GM12878 (cell line): ENCODE data around the gene GCDH.

Experiments
- EP300 ChIP-seq, 2 experiments: fragments of 150-350 bp in 1 of 2; IDR thresholded peaks; 2 replicates each; pipeline ENCODE4 v1.6.1; 2011 to 2012; ENCODE audit warnings: low read depth in 2 of 2, low read length in 2 of 2, borderline replicate concordance in 1 of 2, improper control_type of control experiment in 1 of 2, inconsistent platforms in 1 of 2; ENCODE audit not compliant: control insufficient read depth in 1 of 2
- FOS ChIP-seq: IDR thresholded peaks from 3 replicates; pipeline ENCODE4 v1.6.1; 2011; ENCODE audit warnings: borderline replicate concordance; ENCODE audit not compliant: insufficient read length; ENCODE audit errors: extremely low read depth
- GATAD2B ChIP-seq: fragments of 450-650 bp; conservative IDR thresholded peaks from 2 replicates; pipeline ENCODE4 v1.6.1; 2017; ENCODE audit warnings: low read depth, mild to moderate bottlenecking, moderate library complexity
- JUNB ChIP-seq: IDR thresholded peaks from 2 replicates; pipeline ENCODE4 v1.6.1; 2016; ENCODE audit warnings: antibody characterized with exemption, mild to moderate bottlenecking
- TCF3 ChIP-seq: IDR thresholded peaks from 2 replicates; pipeline ENCODE4 v1.6.1; 2012; ENCODE audit warnings: low read depth, mild to moderate bottlenecking, low read length, borderline replicate concordance; ENCODE audit not compliant: insufficient read depth
- TF ChIP-seq, protein P1 (sequence below): IDR thresholded peaks from 2 replicates; pipeline ENCODE4 v1.6.1; 2012; ENCODE audit warnings: improper control_type of control experiment, low read depth, low read length; ENCODE audit not compliant: insufficient replicate concordance

- TF ChIP-seq JUNB (no peak), FOS (no peak), GATAD2B (no peak), EP300 (IDR thresholded peaks at IDR 0.05; ENCODE audit: borderline replicate concordance in 1 of 2, control insufficient read depth in 1 of 2, low read depth in 2 of 2, low read length in 2 of 2) (no peak), TCF3 (no peak)
- TF ChIP-seq, protein P1, sequence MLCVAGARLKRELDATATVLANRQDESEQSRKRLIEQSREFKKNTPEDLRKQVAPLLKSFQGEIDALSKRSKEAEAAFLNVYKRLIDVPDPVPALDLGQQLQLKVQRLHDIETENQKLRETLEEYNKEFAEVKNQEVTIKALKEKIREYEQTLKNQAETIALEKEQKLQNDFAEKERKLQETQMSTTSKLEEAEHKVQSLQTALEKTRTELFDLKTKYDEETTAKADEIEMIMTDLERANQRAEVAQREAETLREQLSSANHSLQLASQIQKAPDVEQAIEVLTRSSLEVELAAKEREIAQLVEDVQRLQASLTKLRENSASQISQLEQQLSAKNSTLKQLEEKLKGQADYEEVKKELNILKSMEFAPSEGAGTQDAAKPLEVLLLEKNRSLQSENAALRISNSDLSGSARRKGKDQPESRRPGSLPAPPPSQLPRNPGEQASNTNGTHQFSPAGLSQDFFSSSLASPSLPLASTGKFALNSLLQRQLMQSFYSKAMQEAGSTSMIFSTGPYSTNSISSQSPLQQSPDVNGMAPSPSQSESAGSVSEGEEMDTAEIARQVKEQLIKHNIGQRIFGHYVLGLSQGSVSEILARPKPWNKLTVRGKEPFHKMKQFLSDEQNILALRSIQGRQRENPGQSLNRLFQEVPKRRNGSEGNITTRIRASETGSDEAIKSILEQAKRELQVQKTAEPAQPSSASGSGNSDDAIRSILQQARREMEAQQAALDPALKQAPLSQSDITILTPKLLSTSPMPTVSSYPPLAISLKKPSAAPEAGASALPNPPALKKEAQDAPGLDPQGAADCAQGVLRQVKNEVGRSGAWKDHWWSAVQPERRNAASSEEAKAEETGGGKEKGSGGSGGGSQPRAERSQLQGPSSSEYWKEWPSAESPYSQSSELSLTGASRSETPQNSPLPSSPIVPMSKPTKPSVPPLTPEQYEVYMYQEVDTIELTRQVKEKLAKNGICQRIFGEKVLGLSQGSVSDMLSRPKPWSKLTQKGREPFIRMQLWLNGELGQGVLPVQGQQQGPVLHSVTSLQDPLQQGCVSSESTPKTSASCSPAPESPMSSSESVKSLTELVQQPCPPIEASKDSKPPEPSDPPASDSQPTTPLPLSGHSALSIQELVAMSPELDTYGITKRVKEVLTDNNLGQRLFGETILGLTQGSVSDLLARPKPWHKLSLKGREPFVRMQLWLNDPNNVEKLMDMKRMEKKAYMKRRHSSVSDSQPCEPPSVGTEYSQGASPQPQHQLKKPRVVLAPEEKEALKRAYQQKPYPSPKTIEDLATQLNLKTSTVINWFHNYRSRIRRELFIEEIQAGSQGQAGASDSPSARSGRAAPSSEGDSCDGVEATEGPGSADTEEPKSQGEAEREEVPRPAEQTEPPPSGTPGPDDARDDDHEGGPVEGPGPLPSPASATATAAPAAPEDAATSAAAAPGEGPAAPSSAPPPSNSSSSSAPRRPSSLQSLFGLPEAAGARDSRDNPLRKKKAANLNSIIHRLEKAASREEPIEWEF: no peak
Measured at GRCh38 chr19:12865746-12866415, 25.1 kb upstream of the GCDH start.
